ENCODE measurements around the gene SLC6A2.
"Not testable (repeated sequence)": the region's sequence is repeated elsewhere in the genome, so short reads cannot be mapped to it uniquely, and the experiment has no call there.

The SLC6A2 gene

GRCh38 chr16:55753145-55753631 is 97.4 kb downstream of the SLC6A2 start:
- not testable (repeated sequence) for DNase-seq (ENCODE audit: insufficient read length, low spot score); FAIRE-seq
